ENCODE data around the gene FAAP20.

GRCh38 chr1:2232916-2233438, 38.4 kb upstream of the FAAP20 start:
- TF ChIP-seq CTCF (IDR thresholded peaks at IDR 0.05) = no peak
- TF ChIP-seq POLR2A (IDR thresholded peaks at IDR 0.05) = no peak
